CD4-positive, alpha-beta T cell (primary cell): ENCODE results near the gene CLEC16A. TPM values are rescaled to one million over a fixed set of nuclear protein-coding genes. Genes with fewer than 3 reads are reported as not detected.

ENCODE experiments used
- ATAC-seq: fragments of 200-7000 bp; cut with Tn5 transposase; one replicate; pipeline ENCODE4 v1.10.0; 2022; ENCODE audit warnings: mild to moderate bottlenecking; ENCODE audit not compliant: poor library complexity
- CTCF ChIA-PET: fragments of 350-600 bp; sonication (Branson Sonifier 250); formaldehyde crosslinking; loops from one replicate; lab custom pipeline; 2021; ENCODE audit warnings: antibody characterized with exemption, inconsistent platforms; lab: Charles Lee
- POLR2A ChIA-PET: fragments of 350-600 bp; sonication (Branson Sonifier 250); formaldehyde crosslinking; loops from one replicate; lab custom pipeline; 2021; ENCODE audit warnings: antibody characterized with exemption, inconsistent platforms; lab: Charles Lee
- DNase-seq, 14 experiments: peaks; one replicate each; pipeline ENCODE4 v3.0.0-alpha.2; 2013 to 2020; ENCODE audit warnings: mixed read lengths in 2 of 14
- H3K27ac ChIP-seq, 2 donors: one replicate each; pipeline versions ENCODE4 v1.5.1 to v1.7.0; 2013; ENCODE audit warnings: low read length in 2 of 2, low read depth in 1 of 2, mild to moderate bottlenecking in 1 of 2
- H3K27me3 ChIP-seq, 2 experiments: 1 replicate in 1 of 2; 2 replicates in 1 of 2; pipeline versions ENCODE4 v1.6.1 to v1.7.0; 2013; ENCODE audit warnings: low read length in 2 of 2, control low read depth in 1 of 2, mild to moderate bottlenecking in 1 of 2, moderate library complexity in 1 of 2; ENCODE audit not compliant: insufficient read depth in 2 of 2, control insufficient read depth in 1 of 2
- H3K36me3 ChIP-seq: one replicate; pipeline ENCODE4 v1.6.1; 2013; ENCODE audit warnings: low read length, control low read depth; ENCODE audit not compliant: insufficient read depth
- H3K4me1 ChIP-seq: one replicate; pipeline ENCODE4 v1.6.1; 2013; ENCODE audit warnings: low read length, control low read depth; ENCODE audit not compliant: insufficient read depth
- H3K4me3 ChIP-seq: one replicate; pipeline ENCODE4 v1.5.1; 2013; ENCODE audit warnings: mild to moderate bottlenecking, low read length, moderate library complexity
- H3K9me3 ChIP-seq, 2 experiments: 1 replicate in 1 of 2; 2 replicates in 1 of 2; pipeline versions ENCODE4 v1.6.1 to v1.7.0; 2013; ENCODE audit warnings: low read length in 2 of 2, mild to moderate bottlenecking in 2 of 2, control low read depth in 1 of 2, moderate library complexity in 1 of 2; ENCODE audit not compliant: control insufficient read depth in 1 of 2, insufficient read depth in 1 of 2
- H3K27ac Mint-ChIP-seq: one replicate; pipeline ENCODE4 v1.8.0; 2020; ENCODE audit warnings: mixed read lengths
- H3K27me3 Mint-ChIP-seq: one replicate; pipeline ENCODE4 v1.8.0; 2021; ENCODE audit warnings: mixed read lengths
- H3K36me3 Mint-ChIP-seq: one replicate; pipeline ENCODE4 v1.8.0; 2021; ENCODE audit warnings: low read depth, mixed read lengths
- H3K4me1 Mint-ChIP-seq: one replicate; pipeline ENCODE4 v1.8.0; 2021; ENCODE audit warnings: low read depth, mixed read lengths
- H3K4me3 Mint-ChIP-seq: one replicate; pipeline ENCODE4 v1.8.0; 2020; ENCODE audit warnings: mild to moderate bottlenecking, mixed read lengths
- H3K9me3 Mint-ChIP-seq: one replicate; pipeline ENCODE4 v1.8.0; 2020; ENCODE audit warnings: mixed read lengths
- intact Hi-C, 2 experiments: fragments of 100-400 bp; cut with DNase I in 1 of 2; cut with micrococcal nuclease in 1 of 2; formaldehyde crosslinking; loops; one replicate each; pipeline versions ENCODE4 v1.15.1 to v1.9.0; 2023 to 2025; cut with DNase I, micrococcal nuclease
- total RNA-seq, 174 experiments: library from RNA in 2 of 174; stranded (reverse) in 2 of 174; gene quantifications; one replicate each; pipeline ENCODE4 v1.2.3 and lab custom pipeline; 2021 to 2026
- TF ChIP-seq, protein P1 (sequence below): fragments of 200-600 bp; IDR thresholded peaks from one replicate; pipeline ENCODE4 v1.8.0; 2022; ENCODE audit warnings: antibody characterized with exemption, mild to moderate bottlenecking

CLEC16A gene
- total RNA-seq, 2 experiments from 2014 or later: 21.7 to 22.7 TPM

GRCh38 chr16:11181899-11182279 is 237.5 kb downstream of the CLEC16A start:
- CTCF ChIA-PET: no interaction called here
- POLR2A ChIA-PET: no interaction called here

GRCh38 chr16:11182411-11182810 is 238.0 kb downstream of the CLEC16A start:
- ChIA-PET POLR2A (no interaction called here), CTCF (no interaction called here)
- Mint-ChIP-seq H3K27me3 (no peaks in the 10 kb centered on the region), H3K4me1 (no peaks in the 10 kb centered on the region), H3K27ac (no peak overlapping the region), H3K4me3 (no peak overlapping the region), H3K9me3 (no peaks in the 10 kb centered on the region), H3K36me3 (peaks cover 19% of the 10 kb centered on the region)
- H3K27ac ChIP-seq: no peak overlapping the region
- H3K36me3 ChIP-seq: peaks cover 6% of the 10 kb centered on the region
- no peak for ATAC-seq
- TF ChIP-seq, protein P1, sequence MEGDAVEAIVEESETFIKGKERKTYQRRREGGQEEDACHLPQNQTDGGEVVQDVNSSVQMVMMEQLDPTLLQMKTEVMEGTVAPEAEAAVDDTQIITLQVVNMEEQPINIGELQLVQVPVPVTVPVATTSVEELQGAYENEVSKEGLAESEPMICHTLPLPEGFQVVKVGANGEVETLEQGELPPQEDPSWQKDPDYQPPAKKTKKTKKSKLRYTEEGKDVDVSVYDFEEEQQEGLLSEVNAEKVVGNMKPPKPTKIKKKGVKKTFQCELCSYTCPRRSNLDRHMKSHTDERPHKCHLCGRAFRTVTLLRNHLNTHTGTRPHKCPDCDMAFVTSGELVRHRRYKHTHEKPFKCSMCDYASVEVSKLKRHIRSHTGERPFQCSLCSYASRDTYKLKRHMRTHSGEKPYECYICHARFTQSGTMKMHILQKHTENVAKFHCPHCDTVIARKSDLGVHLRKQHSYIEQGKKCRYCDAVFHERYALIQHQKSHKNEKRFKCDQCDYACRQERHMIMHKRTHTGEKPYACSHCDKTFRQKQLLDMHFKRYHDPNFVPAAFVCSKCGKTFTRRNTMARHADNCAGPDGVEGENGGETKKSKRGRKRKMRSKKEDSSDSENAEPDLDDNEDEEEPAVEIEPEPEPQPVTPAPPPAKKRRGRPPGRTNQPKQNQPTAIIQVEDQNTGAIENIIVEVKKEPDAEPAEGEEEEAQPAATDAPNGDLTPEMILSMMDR: no peak
- no peaks in the 10 kb centered on the region for H3K9me3 ChIP-seq
- H3K4me1 ChIP-seq: peaks cover 9% of the 10 kb centered on the region
- intact Hi-C loops: no loop called here
- DNase-seq: no peak
- H3K4me3 ChIP-seq: no peak overlapping the region
- H3K27me3 ChIP-seq: no peaks in the 10 kb centered on the region

More at GRCh38 chr16:11181899-11182279, 237.5 kb downstream of the CLEC16A start:
- peak in 3 of 14 experiments; percentile 15 to 72 (median 65) for DNase-seq
- TF ChIP-seq, protein P1: no peak
- H3K4me1 Mint-ChIP-seq: no peaks in the 10 kb centered on the region
- Histone ChIP-seq H3K4me3 (no peak overlapping the region), H3K36me3 (peaks cover 6% of the 10 kb centered on the region), H3K4me1 (peaks cover 9% of the 10 kb centered on the region), H3K9me3 (no peaks in the 10 kb centered on the region), H3K27ac (no peak overlapping the region), H3K27me3 (no peaks in the 10 kb centered on the region)
- no peaks in the 10 kb centered on the region for H3K9me3 Mint-ChIP-seq
- H3K27me3 Mint-ChIP-seq: no peaks in the 10 kb centered on the region
- no peak for ATAC-seq
- H3K4me3 Mint-ChIP-seq: no peak overlapping the region
- intact Hi-C loops: no loop called here
- H3K27ac Mint-ChIP-seq: no peak overlapping the region
- peaks cover 19% of the 10 kb centered on the region for H3K36me3 Mint-ChIP-seq

DNA sequence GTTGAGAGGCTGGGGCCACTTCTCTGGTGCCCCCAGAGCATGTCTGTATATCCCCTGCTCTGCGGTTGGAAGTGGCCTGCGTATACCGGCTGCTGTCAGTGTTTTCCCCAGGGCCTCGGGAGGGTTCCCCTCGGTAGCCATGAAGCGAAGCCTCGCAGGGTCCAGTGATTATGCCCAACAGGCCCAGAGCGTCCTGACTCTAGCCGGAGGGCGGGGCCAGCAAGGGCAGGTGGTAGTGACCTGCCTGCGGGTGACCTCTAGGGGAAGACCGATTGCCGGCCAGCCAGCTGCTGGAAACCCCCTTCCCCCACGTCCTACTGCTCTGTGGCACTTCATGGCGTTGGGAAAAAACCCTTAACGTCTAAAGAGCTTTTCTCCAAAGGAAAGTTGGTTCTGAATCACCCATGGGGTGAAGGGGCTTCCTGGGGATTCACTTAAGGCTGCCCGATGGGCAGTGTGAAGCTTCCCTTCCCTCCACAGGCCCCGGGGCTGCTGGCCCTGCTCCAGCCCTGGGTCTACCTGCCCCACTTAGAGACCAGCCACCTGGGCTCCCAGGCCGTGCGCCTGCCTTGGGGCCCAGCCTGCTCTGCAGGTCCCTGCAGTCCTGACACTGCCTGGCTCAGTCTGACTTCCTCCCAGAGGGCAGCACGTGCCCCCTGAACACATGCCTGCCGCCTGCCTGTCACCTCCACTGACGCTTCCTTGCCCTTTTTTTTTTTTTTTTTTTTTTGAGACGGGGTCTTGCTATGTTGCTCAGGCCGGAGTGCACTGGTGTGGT is 238.9 kb downstream of the CLEC16A start:
- Histone ChIP-seq H3K27ac (no peak overlapping the region), H3K27me3 (no peaks in the 10 kb centered on the region), H3K36me3 (peaks cover 6% of the 10 kb centered on the region), H3K4me1 (peaks cover 9% of the 10 kb centered on the region), H3K4me3 (no peak overlapping the region), H3K9me3 (no peaks in the 10 kb centered on the region)
- ATAC-seq (no peak), DNase-seq (peak in 1 of 14 experiments; percentile 34)
- H3K27ac Mint-ChIP-seq: no peak overlapping the region
- no peaks in the 10 kb centered on the region for H3K27me3 Mint-ChIP-seq
- ChIA-PET POLR2A (no interaction called here), CTCF (no interaction called here)
- intact Hi-C loops: no loop called here
- H3K4me1 Mint-ChIP-seq: no peaks in the 10 kb centered on the region
- no peaks in the 10 kb centered on the region for H3K9me3 Mint-ChIP-seq
- H3K36me3 Mint-ChIP-seq: peaks cover 19% of the 10 kb centered on the region
- TF ChIP-seq, protein P1: no peak
- H3K4me3 Mint-ChIP-seq: no peak overlapping the region
